ENCODE data around the gene ANKRD33.

GRCh38 chr12:51895378-51896135, 7.7 kb downstream of the ANKRD33 start:
- no peak for TF ChIP-seq GATA2 (IDR thresholded peaks at IDR 0.05; ENCODE audit: low read depth, low read length)
- TF ChIP-seq GATA3 (IDR thresholded peaks at IDR 0.05; ENCODE audit: low read depth, low read length): no peak
